Erythroblast (primary cell): ENCODE measurements around the gene LRRC4.
A peak's percentile ranks its signal among the peaks of the same experiment; 100 is the strongest.

Experiments used
- DNase-seq, 2 experiments: peaks; one replicate each; lab custom pipeline; 2025; lab: John Stamatoyannopoulos, UW
- GATA1 ChIP-seq: IDR thresholded peaks from 2 replicates; pipeline ENCODE4 v1.6.1; 2011; ENCODE audit warnings: low read depth, mild to moderate bottlenecking, control low read depth, low read length, moderate library complexity
- POLR2A ChIP-seq: IDR thresholded peaks from 2 replicates; pipeline ENCODE4 v1.6.1; 2011; ENCODE audit warnings: mild to moderate bottlenecking, low read length

Gene LRRC4

GRCh38 chr7:128069373-128070364 lies 38.4 kb upstream of the LRRC4 start:
- DNase-seq = no peak
- no peak for TF ChIP-seq GATA1
- TF ChIP-seq POLR2A = no peak

GRCh38 chr7:128068785-128069184 lies 37.5 kb upstream of the LRRC4 start:
- TF ChIP-seq GATA1 (no peak), POLR2A (no peak)
- DNase-seq = no peak

GRCh38 chr7:128067983-128068382 lies 36.7 kb upstream of the LRRC4 start:
- no peak for DNase-seq
- no peak for TF ChIP-seq GATA1
- no peak for TF ChIP-seq POLR2A

GRCh38 chr7:128066858-128067257 lies 35.6 kb upstream of the LRRC4 start:
- no peak for DNase-seq
- TF ChIP-seq GATA1 (no peak), POLR2A (no peak)

- no peak for DNase-seq
- no peak for TF ChIP-seq GATA1
- no peak for TF ChIP-seq POLR2A
Observed at GRCh38 chr7:128066395-128066794, 35.2 kb upstream of the LRRC4 start.

GRCh38 chr7:128065872-128066271 lies 34.6 kb upstream of the LRRC4 start:
- no peak for DNase-seq
- TF ChIP-seq GATA1 = no peak
- no peak for TF ChIP-seq POLR2A

GRCh38 chr7:128063088-128063487 lies 31.9 kb upstream of the LRRC4 start:
- TF ChIP-seq GATA1 (no peak), POLR2A (no peak)

GRCh38 chr7:128060018-128060417 lies 28.8 kb upstream of the LRRC4 start:
- peak; percentile 26 to 27 for DNase-seq
- no peak for TF ChIP-seq GATA1
- no peak for TF ChIP-seq POLR2A

More at GRCh38 chr7:128063088-128063487, 31.9 kb upstream of the LRRC4 start:
- DNase-seq = no peak

GRCh38 chr7:128059143-128059988 lies 28.1 kb upstream of the LRRC4 start:
- TF ChIP-seq POLR2A (no peak), GATA1 (no peak)
- no peak for DNase-seq

GRCh38 chr7:128057909-128058308 lies 26.7 kb upstream of the LRRC4 start:
- no peak for DNase-seq
- TF ChIP-seq POLR2A (no peak), GATA1 (no peak)

- DNase-seq = no peak
- TF ChIP-seq GATA1 (no peak), POLR2A (no peak)
Observed at GRCh38 chr7:128056901-128057300, 25.7 kb upstream of the LRRC4 start.

GRCh38 chr7:128055637-128056036 lies 24.4 kb upstream of the LRRC4 start:
- TF ChIP-seq POLR2A (no peak), GATA1 (no peak)
- DNase-seq = no peak

- no peak for DNase-seq
- no peak for TF ChIP-seq POLR2A
- TF ChIP-seq GATA1 = no peak
Observed at GRCh38 chr7:128054511-128054910, 23.3 kb upstream of the LRRC4 start.

- TF ChIP-seq GATA1 (no peak), POLR2A (no peak)
- no peak for DNase-seq
Observed at GRCh38 chr7:128053991-128054390, 22.8 kb upstream of the LRRC4 start.
